H54 (cell line): ENCODE data around the gene POLA2.

Experiments used
- DNase-seq: peaks from one replicate; pipeline ENCODE4 v3.0.0; 2011; ENCODE audit warnings: low spot score, mixed read lengths; ENCODE audit not compliant: insufficient read length
- FAIRE-seq: peaks from 3 replicates; lab custom pipeline; 2011; peaks lifted over from hg19 to GRCh38; lab: Jason Lieb, UNC
- POLR2A ChIP-seq: IDR thresholded peaks from 2 replicates; pipeline ENCODE4 v1.6.1; 2011; ENCODE audit warnings: low read depth, mild to moderate bottlenecking, low read length

Gene POLA2

GRCh38 chr11:65261591-65262380 is at the start of gene POLA2:
Gene POLA2, plus strand, starts transcription at chr11:65261962. Its CDS starts 331 bp downstream, at chr11:65262293.
- FAIRE-seq, result peak; percentile 27
- peak; percentile 81 for TF ChIP-seq POLR2A
- DNase-seq, result peak; percentile 94

GRCh38 chr11:65212226-65212801 is 49.4 kb upstream of the POLA2 start:
- DNase-seq (no peak), FAIRE-seq (no peak)
- no peak for TF ChIP-seq POLR2A

GRCh38 chr11:65213322-65214211 is 48.2 kb upstream of the POLA2 start:
- DNase-seq (no peak), FAIRE-seq (no peak)
- no peak for TF ChIP-seq POLR2A

- no peak for TF ChIP-seq POLR2A
- DNase-seq, result no peak
- FAIRE-seq, result no peak
Observed at GRCh38 chr11:65214212-65214845, 47.4 kb upstream of the POLA2 start.

GRCh38 chr11:65215441-65216076 is 46.2 kb upstream of the POLA2 start:
- no peak for DNase-seq
- FAIRE-seq, result no peak
- no peak for TF ChIP-seq POLR2A

- FAIRE-seq (no peak), DNase-seq (no peak)
- TF ChIP-seq POLR2A, result no peak
Observed at GRCh38 chr11:65216830-65217229, 44.9 kb upstream of the POLA2 start.

GRCh38 chr11:65217441-65218423 is 44.0 kb upstream of the POLA2 start:
- FAIRE-seq, result no peak
- DNase-seq, result no peak
- TF ChIP-seq POLR2A, result no peak

- FAIRE-seq, result no peak
Observed at GRCh38 chr11:65218446-65218845, 43.3 kb upstream of the POLA2 start.

GRCh38 chr11:65219930-65220213 is 41.9 kb upstream of the POLA2 start:
- no peak for TF ChIP-seq POLR2A
- no peak for FAIRE-seq
- no peak for DNase-seq

More at GRCh38 chr11:65218446-65218845, 43.3 kb upstream of the POLA2 start:
- no peak for TF ChIP-seq POLR2A
- DNase-seq, result no peak

GRCh38 chr11:65221026-65221425 is 40.7 kb upstream of the POLA2 start:
- TF ChIP-seq POLR2A, result no peak
- no peak for DNase-seq
- FAIRE-seq, result no peak

- no peak for DNase-seq
- FAIRE-seq, result no peak
- TF ChIP-seq POLR2A, result no peak
Observed at GRCh38 chr11:65223011-65223410, 38.8 kb upstream of the POLA2 start.

GRCh38 chr11:65224930-65225278 is 36.9 kb upstream of the POLA2 start:
- peak; percentile 54 for DNase-seq
- FAIRE-seq, result no peak
- TF ChIP-seq POLR2A, result no peak
